H1 (cell line): ENCODE data around the gene NOM1. TPM values are rescaled to one million over a fixed set of nuclear protein-coding genes. Genes with fewer than 3 reads are reported as not detected.

ENCODE experiments used
- CTCF ChIA-PET: fragments of 300-600 bp; sonication (Branson Sonifier 250); formaldehyde crosslinking; loops from one replicate; lab custom pipeline; 2021; ENCODE audit not compliant: partially characterized antibody; lab: Charles Lee
- POLR2A ChIA-PET: fragments of 300-600 bp; sonication (Branson Sonifier 250); formaldehyde crosslinking; loops from one replicate; lab custom pipeline; 2021; ENCODE audit warnings: inconsistent platforms; ENCODE audit not compliant: partially characterized antibody; lab: Charles Lee
- DNase-seq, 2 experiments: peaks; one replicate each; pipeline versions ENCODE4 v3.0.0 to v3.0.0-alpha.2; 2010 to 2022; ENCODE audit warnings: low spot score in 2 of 2, low read depth in 1 of 2, mixed read lengths in 1 of 2
- FAIRE-seq: peaks from 2 replicates; lab custom pipeline; 2011; peaks lifted over from hg19 to GRCh38; lab: Jason Lieb, UNC
- H2AFZ ChIP-seq: 2 replicates; pipeline ENCODE4 v1.8.1; 2012; ENCODE audit warnings: low read length, inconsistent platforms
- H2AK5ac ChIP-seq: 2 replicates; pipeline ENCODE4 v1.6.1; 2013; ENCODE audit warnings: low read depth, low read length
- H2BK120ac ChIP-seq: replicated peaks from 2 replicates; pipeline ENCODE3; 2013; ENCODE audit warnings: low read depth, low read length, inconsistent platforms
- H2BK12ac ChIP-seq: 2 replicates; pipeline ENCODE4 v1.6.1; 2013; ENCODE audit warnings: low read depth, low read length
- H2BK15ac ChIP-seq: 2 replicates; pipeline ENCODE4 v1.6.1; 2013; ENCODE audit warnings: low read length
- H2BK20ac ChIP-seq: 2 replicates; pipeline ENCODE4 v1.6.1; 2013; ENCODE audit warnings: low read length
- H2BK5ac ChIP-seq: 2 replicates; pipeline ENCODE4 v1.6.1; 2013; ENCODE audit warnings: low read depth, low read length
- H3K14ac ChIP-seq: 2 replicates; pipeline ENCODE4 v1.6.1; 2013; ENCODE audit warnings: inconsistent platforms; ENCODE audit not compliant: insufficient read length
- H3K18ac ChIP-seq: 2 replicates; pipeline ENCODE4 v1.6.1; 2013; ENCODE audit warnings: low read length; ENCODE audit errors: extremely low read depth
- H3K23ac ChIP-seq: 2 replicates; pipeline ENCODE4 v1.6.1; 2013; ENCODE audit warnings: inconsistent platforms; ENCODE audit not compliant: insufficient read length
- H3K23me2 ChIP-seq: 2 replicates; pipeline ENCODE4 v1.6.1; 2013; ENCODE audit warnings: low read depth, low read length
- H3K27ac ChIP-seq: 2 replicates; pipeline ENCODE4 v1.6.1; 2011; ENCODE audit warnings: low read depth, low read length, inconsistent platforms
- H3K27me3 ChIP-seq, 4 experiments: replicated peaks in 1 of 4; 1 replicate in 1 of 4; 2 replicates in 3 of 4; pipeline versions ENCODE4 v1.6.1 to v1.8.1; 2011 to 2013; ENCODE audit warnings: low read length in 3 of 4, mild to moderate bottlenecking in 3 of 4, inconsistent platforms in 2 of 4, mixed read lengths in 2 of 4, moderate library complexity in 1 of 4; ENCODE audit not compliant: control insufficient read depth in 3 of 4, insufficient read depth in 3 of 4; ENCODE audit errors: extremely low read depth in 1 of 4
- H3K36me3 ChIP-seq, 4 experiments: 2 replicates each; pipeline versions ENCODE4 v1.6.1 to v1.8.1; 2011 to 2013; ENCODE audit warnings: mild to moderate bottlenecking in 4 of 4, low read length in 3 of 4, moderate library complexity in 2 of 4, control low read depth in 1 of 4, inconsistent platforms in 1 of 4; ENCODE audit not compliant: insufficient read depth in 4 of 4, control insufficient read depth in 2 of 4
- H3K4ac ChIP-seq: replicated peaks from 2 replicates; pipeline ENCODE3; 2013; ENCODE audit warnings: low read length, low read depth, mixed read lengths, inconsistent platforms; ENCODE audit not compliant: insufficient read length
- H3K4me1 ChIP-seq, 4 experiments: replicated peaks in 1 of 4; 1 replicate in 1 of 4; 2 replicates in 3 of 4; pipeline versions ENCODE4 v1.6.1 to v1.8.1; 2011 to 2013; ENCODE audit warnings: low read length in 3 of 4, inconsistent platforms in 2 of 4, mixed read lengths in 1 of 4; ENCODE audit not compliant: insufficient read depth in 4 of 4, control insufficient read depth in 3 of 4
- H3K4me2 ChIP-seq, 2 experiments: 2 replicates each; pipeline versions ENCODE4 v1.6.1 to v1.8.1; 2011 to 2013; ENCODE audit warnings: low read depth in 2 of 2, low read length in 2 of 2, control low read depth in 1 of 2, inconsistent platforms in 1 of 2, mild to moderate bottlenecking in 1 of 2; ENCODE audit not compliant: insufficient read depth in 1 of 2
- H3K4me3 ChIP-seq, 4 experiments: fragments of 200-600, 300-600 bp in 1 of 4; sonication (generic), shearing (Covaris generic), sonication (Bioruptor Twin) in 1 of 4; 2 replicates each; pipeline versions ENCODE4 v1.5.1 to v1.8.1; 2011 to 2016; ENCODE audit warnings: low read length in 4 of 4, low read depth in 3 of 4, control low read depth in 2 of 4, inconsistent platforms in 2 of 4, mild to moderate bottlenecking in 2 of 4, mixed read lengths in 1 of 4, moderate library complexity in 1 of 4; ENCODE audit not compliant: insufficient read depth in 2 of 4; ENCODE audit errors: extremely low read depth in 1 of 4
- H3K56ac ChIP-seq: replicated peaks from 2 replicates; pipeline ENCODE3; 2013; ENCODE audit warnings: low read depth, mild to moderate bottlenecking, mixed read lengths, low read length, inconsistent platforms; ENCODE audit not compliant: insufficient read length
- H3K79me1 ChIP-seq: 2 replicates; pipeline ENCODE4 v1.6.1; 2013; ENCODE audit warnings: low read depth, low read length, control low read depth
- H3K79me2 ChIP-seq, 2 experiments: 2 replicates each; pipeline versions ENCODE4 v1.6.1 to v1.8.1; 2012 to 2013; ENCODE audit warnings: low read length in 2 of 2, mild to moderate bottlenecking in 2 of 2, inconsistent platforms in 1 of 2; ENCODE audit not compliant: insufficient read depth in 2 of 2, control insufficient read depth in 1 of 2
- H3K9ac ChIP-seq, 4 experiments: replicated peaks in 1 of 4; 1 replicate in 1 of 4; 2 replicates in 3 of 4; pipeline versions ENCODE4 v1.6.1 to v1.8.1; 2011 to 2013; ENCODE audit warnings: low read depth in 3 of 4, low read length in 3 of 4, control low read depth in 2 of 4, mild to moderate bottlenecking in 2 of 4, moderate library complexity in 2 of 4, inconsistent platforms in 1 of 4; ENCODE audit errors: extremely low read depth in 1 of 4
- H3K9me3 ChIP-seq, 2 experiments: 2 replicates each; pipeline versions ENCODE4 v1.6.1 to v1.8.1; 2012 to 2013; ENCODE audit warnings: mild to moderate bottlenecking in 2 of 2, moderate library complexity in 2 of 2, control low read depth in 1 of 2, inconsistent platforms in 1 of 2, low read depth in 1 of 2, low read length in 1 of 2, mixed read lengths in 1 of 2; ENCODE audit not compliant: insufficient read depth in 2 of 2
- H4K20me1 ChIP-seq, 2 experiments: replicated peaks in 1 of 2; 2 replicates each; pipeline versions ENCODE3 to v1.8.1; 2011 to 2013; ENCODE audit warnings: inconsistent platforms in 2 of 2, low read length in 2 of 2, mild to moderate bottlenecking in 1 of 2; ENCODE audit not compliant: insufficient read depth in 2 of 2, control insufficient read depth in 1 of 2
- H4K5ac ChIP-seq: 2 replicates; pipeline ENCODE4 v1.6.1; 2013; ENCODE audit warnings: low read length, low read depth, mixed read lengths, inconsistent platforms; ENCODE audit not compliant: insufficient read length
- H4K8ac ChIP-seq: 2 replicates; pipeline ENCODE4 v1.8.0; 2013; ENCODE audit warnings: mild to moderate bottlenecking, moderate library complexity, low read length, inconsistent platforms; ENCODE audit not compliant: insufficient read depth; ENCODE audit errors: extremely low read depth
- H4K91ac ChIP-seq: replicated peaks from 2 replicates; pipeline ENCODE3; 2013; ENCODE audit warnings: low read length, mixed read lengths, inconsistent platforms; ENCODE audit not compliant: insufficient read length
- CTCF ChIP-seq, 3 experiments: IDR thresholded peaks; 1 replicate in 2 of 3; 2 replicates in 1 of 3; pipeline versions ENCODE4 v1.5.1 to v1.6.1; 2011; ENCODE audit warnings: low read length in 3 of 3, mild to moderate bottlenecking in 3 of 3, inconsistent platforms in 2 of 3, low read depth in 1 of 3, moderate library complexity in 1 of 3; ENCODE audit not compliant: insufficient read depth in 1 of 3; ENCODE audit errors: control extremely low read depth in 1 of 3
- GTF2F1 ChIP-seq: IDR thresholded peaks from 2 replicates; pipeline ENCODE4 v1.6.1; 2012; ENCODE audit warnings: low read depth, low read length, improper control_type of control experiment, borderline replicate concordance
- KDM4A ChIP-seq: IDR thresholded peaks from one replicate; pipeline ENCODE4 v1.7.1; 2012; ENCODE audit warnings: low read depth, mild to moderate bottlenecking, moderate library complexity, low read length, inconsistent platforms; ENCODE audit not compliant: severe bottlenecking
- SIX5 ChIP-seq: IDR thresholded peaks from 2 replicates; pipeline ENCODE4 v1.6.1; 2011; ENCODE audit warnings: mild to moderate bottlenecking, low read depth, low read length
- WGBS, 2 experiments: shearing (Covaris generic) in 1 of 2; methylation state at CpG; one replicate each; pipeline versions ENCODE4 v1.1.6 to v1.1.7; 2013 to 2015; ENCODE audit warnings: low lambda C conversion rate in 2 of 2, mixed read lengths in 2 of 2, inconsistent platforms in 1 of 2, low coverage in 1 of 2, missing lambda C conversion rate in 1 of 2; ENCODE audit not compliant: insufficient replicate concordance in 2 of 2, insufficient coverage in 1 of 2, insufficient read length in 1 of 2; ENCODE audit errors: extremely low coverage in 1 of 2, missing lambda C conversion rate in 1 of 2; 5-methylcytosine and 5-hydroxymethylcytosine counted together
- polyA plus RNA-seq, 7 experiments: library from polyadenylated mRNA; depleted of rRNA in 3 of 7; stranded (reverse) in 5 of 7; unstranded in 2 of 7; fragments of >200 nt in 5 of 7; fragments of 200-250 nt in 2 of 7; gene quantifications; 1 replicate in 5 of 7; 2 replicates in 1 of 7; 4 replicates in 1 of 7; pipeline versions ENCODE4 v1.2.1 to v1.2.3, GENCODE V29; 2011 to 2013; ENCODE audit warnings: missing spikeins in 2 of 7, mixed read lengths in 2 of 7
- total RNA-seq: library from RNA; stranded (reverse); fragmentation: NEBNext Ultra II Directional; extraction: Animal tissue kit (Norgen Biotek cat#: 25700); gene quantifications from 2 replicates; pipeline ENCODE4 v1.2.1, GENCODE V29; 2021

Gene NOM1
- total and polyA plus RNA-seq, 2 of the 8 experiments (the other 6 are each of a cell fraction or from before 2014, with no cell fraction given): 10.6 to 29.1 TPM

- H2BK15ac ChIP-seq: no peak overlapping the region
- TF ChIP-seq GTF2F1 (no peak), CTCF (IDR thresholded peaks at IDR 0.05; ENCODE audit: control extremely low read depth in 1 of 3, insufficient read depth in 1 of 3, low read depth in 1 of 3, low read length in 3 of 3) (no peak), SIX5 (no peak), KDM4A (no peak)
Observed at GRCh38 chr7:157003445-157003755, 53.9 kb downstream of the NOM1 start.

More at GRCh38 chr7:157003445-157003755, 53.9 kb downstream of the NOM1 start:
- Histone ChIP-seq H2BK5ac (no peak overlapping the region), H3K23me2 (peaks cover 2% of the 10 kb centered on the region; the same call in 1 of the 2 replicates), H3K56ac (no peak overlapping the region), H4K91ac (no peak overlapping the region), H2BK12ac (no peak overlapping the region), H2BK120ac (no peak overlapping the region), H3K4ac (no peak overlapping the region), H3K79me1 (no peaks in the 10 kb centered on the region), H3K4me3 (peak overlapping the region in 3 of 4 experiments; percentile 8 to 48 (median 14); a peak in 4 of 8 replicates), H3K9ac (no peak overlapping the region), H2AK5ac (no peak overlapping the region), H3K9me3 (no peaks in the 10 kb centered on the region), H3K79me2 (no peaks in the 10 kb centered on the region), H2AFZ (no peak overlapping the region), H4K20me1 (peaks cover 21 to 26% of the 10 kb centered on the region in 2 experiments), H3K23ac (no peak overlapping the region), H3K4me2 (peak overlapping the region; percentile 34 to 62), H3K27me3 (peaks cover 93 to 100% (median 99%) of the 10 kb centered on the region in 4 experiments), H3K14ac (no peak overlapping the region), H4K5ac (no peak overlapping the region), H3K4me1 (peaks cover 3 to 34% (median 11%) of the 10 kb centered on the region in 4 experiments; a peak in 6 of 7 replicates), H2BK20ac (no peak overlapping the region), H3K36me3 (peaks cover 0 to 8% (median 0%) of the 10 kb centered on the region in 4 experiments; a peak in 1 of 8 replicates), H3K18ac (no peak overlapping the region), H3K27ac (no peak overlapping the region), H4K8ac (no peak overlapping the region)
- no peak for FAIRE-seq
- ChIA-PET CTCF (interaction anchor here (1.2 to 2.4 kb wide), 3 partner anchors 11 to 20 kb away, joined by 3 to 7 read pairs (median 4); no protein-coding TSS in a partner anchor), POLR2A (interaction anchor here (2.0 kb wide), 1 partner anchor 10 kb away, joined by 5 read pairs; no protein-coding TSS in a partner anchor)
- no peak for DNase-seq
- WGBS, 2 experiments: 2% methylated on average over 6 of the region's 6 CpGs; no CpG with 5 or more reads in 1 of the 2 experiments
